Activated CD4-positive, alpha-beta T cell treated with anti-CD3 and anti-CD28 coated beads, Interleukin-2, amount 50 U/mL, for 16 hours (primary cell): ENCODE measurements around the gene CAMTA2.
A peak's percentile ranks its signal among the peaks of the same experiment; 100 is the strongest.

Experiments used
- DNase-seq: peaks from one replicate; pipeline ENCODE4 v3.0.0-alpha.2; 2020

CAMTA2 gene

DNA sequence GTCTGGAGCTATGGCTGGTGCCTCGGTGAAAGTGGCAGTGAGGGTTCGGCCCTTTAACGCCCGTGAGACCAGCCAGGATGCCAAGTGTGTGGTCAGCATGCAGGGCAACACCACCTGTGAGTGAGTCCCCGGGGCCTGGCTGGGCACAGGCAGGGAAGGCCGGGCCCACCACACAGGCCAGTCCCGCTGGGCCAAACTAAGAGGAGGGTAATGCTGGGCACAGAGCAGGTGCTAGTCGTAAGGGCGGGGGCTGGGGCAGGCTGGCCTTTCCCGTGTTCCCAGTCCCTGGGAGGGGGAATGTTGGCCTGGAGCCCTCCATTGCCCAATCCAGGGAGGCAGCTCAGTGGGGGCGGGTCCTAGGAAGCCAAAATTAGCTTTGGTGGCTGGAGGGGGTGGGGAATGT, 12.8 kb upstream of the CAMTA2 start:
- no peak for DNase-seq

DNA sequence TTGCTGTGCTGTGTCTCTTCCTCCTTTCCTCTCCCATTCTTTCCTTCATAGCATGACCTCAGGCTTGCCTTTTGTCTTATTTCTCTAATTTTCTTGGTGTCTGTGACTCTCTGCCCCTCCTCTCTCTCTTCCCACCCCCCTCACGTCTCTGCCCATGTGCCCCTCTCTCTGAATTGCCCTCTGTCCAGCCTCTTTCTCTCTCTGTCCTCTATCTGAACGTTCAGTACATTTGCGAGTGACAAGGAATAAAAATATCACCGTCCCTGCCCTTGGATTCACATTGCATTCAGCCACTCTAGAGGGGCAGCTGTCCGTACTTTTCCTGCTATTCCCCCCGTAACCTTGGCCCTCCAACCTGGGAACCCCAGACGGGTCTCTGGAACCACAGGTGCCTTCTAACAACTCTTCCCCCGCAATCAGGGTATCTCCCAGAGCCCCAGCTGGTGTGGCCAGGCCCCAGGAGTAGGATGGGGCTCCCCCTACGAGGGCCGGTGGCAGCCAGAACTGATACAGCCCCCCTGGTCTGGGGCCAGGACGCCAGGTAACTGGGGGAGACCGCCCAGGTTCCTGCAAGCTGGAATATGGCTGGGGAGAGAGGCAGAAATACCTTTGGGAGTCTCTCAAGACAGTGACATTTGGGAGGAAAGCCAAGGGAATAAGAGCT, 12.1 kb upstream of the CAMTA2 start:
- no peak for DNase-seq

DNA sequence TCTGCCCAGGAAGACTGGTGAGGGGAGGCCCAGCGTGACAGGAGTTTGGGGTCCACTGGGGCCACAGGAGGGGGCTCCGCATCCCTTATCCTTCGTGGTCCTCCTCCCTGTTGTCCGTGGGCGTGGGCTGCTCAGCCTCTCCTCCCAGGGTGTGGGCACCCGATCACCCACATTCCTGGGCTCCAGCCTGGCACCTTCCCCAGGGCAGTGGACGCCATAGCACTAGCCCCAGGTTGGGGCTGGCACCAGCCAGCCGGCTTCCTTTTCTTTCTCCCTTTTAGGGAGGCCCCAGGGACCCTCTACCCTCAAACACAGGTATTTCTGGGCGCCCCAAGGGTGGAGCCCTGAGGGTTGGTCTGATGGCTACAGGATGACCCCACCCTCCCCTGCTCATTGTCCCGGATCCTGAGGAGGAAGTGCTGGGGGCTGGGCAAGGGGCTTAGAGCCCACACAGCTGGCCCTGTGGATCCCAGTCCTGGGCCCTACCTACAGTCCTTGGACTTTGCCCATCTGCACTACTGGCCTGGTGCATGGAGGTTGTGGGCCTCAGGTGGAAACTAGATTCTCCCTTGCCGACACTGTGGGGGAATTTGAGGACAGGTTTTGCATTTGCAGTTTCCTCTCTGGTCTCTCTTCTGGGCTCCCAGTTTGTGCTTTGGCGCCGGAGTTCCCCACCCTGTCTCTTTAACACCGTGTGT, 11.4 kb upstream of the CAMTA2 start:
- DNase-seq, result no peak

DNA sequence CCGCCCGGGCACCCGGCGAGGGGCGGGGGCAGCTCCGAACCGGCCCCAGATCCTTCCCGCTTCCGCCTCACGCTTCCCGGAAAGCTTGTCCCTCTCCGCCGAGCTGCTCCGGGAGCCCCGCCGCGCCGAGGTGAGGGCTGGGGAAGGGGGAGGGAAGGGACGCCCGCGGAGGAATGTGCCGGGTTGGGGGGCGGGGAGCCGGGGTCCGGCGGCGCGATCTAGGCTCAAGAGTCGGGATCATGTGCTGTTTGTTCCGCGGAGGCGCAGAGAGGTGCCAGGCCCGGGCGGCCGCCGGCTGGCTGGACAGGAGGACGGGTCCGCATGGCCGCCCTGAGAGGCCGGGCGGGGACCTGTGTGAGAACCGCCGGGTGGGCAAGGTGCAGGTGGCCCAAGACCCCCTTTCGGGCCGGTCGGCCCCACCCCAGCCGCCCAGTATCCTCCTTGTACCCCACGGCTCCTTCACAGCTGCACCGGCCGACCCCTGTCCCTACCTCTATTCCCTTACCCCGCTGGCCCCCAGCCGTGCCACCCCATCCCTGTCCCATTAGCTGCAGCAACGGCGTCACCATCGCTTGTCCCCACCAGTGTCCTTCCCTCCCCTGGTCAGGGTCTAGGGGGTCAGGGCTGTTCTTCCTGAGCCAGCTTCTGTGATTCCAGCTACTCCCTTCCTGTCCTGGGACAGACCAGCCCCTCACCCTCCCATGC, 10.7 kb upstream of the CAMTA2 start:
- no peak for DNase-seq

DNA sequence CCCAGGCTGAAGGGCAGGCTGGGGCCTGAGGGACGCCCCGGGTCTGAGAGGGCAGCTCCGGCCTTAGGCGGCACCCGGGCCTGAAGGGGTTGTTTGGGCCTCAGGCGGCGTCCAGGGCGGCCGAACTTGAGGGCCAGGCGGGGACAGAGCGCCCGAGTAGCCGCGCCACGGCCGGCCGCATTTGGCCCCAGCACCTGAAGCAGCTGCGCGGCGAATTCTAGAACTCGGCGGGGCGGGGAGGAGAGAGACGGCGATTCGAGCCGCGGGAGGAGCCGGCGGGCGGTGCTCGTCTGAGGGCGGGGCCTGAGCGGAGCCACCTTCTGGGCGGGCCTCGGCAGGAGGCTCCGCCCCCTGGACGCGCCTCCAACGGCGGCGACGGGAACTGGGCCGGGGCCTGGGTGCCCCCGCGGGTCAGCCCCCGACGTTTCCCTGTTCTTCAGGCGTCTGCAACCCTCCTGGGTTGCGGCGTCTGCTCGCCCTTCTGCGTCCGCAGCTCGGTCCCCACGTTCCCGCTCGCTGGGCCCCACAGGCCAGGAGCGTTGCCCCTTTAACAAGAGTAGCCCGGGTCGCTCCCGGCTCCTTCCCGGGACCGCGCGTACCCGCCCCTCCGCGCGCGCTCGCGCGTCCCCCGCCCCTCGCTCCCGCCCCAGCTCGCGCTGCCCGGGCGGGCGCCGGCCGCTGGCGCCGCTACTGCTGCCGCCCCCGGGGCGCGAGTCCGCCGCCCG, 10.0 kb upstream of the CAMTA2 start, which contains the start of the genes INCA1 and KIF1C:
Gene INCA1 (minus strand): TSS at position 221 of the 725 bp plus-strand sequence. CDS start 3,085 bp downstream, outside the sequence.
Gene KIF1C (plus strand): TSS at position 649 of the 725 bp plus-strand sequence. CDS start 2,297 bp downstream, outside the sequence.
- peak; percentile 92 for DNase-seq

DNA sequence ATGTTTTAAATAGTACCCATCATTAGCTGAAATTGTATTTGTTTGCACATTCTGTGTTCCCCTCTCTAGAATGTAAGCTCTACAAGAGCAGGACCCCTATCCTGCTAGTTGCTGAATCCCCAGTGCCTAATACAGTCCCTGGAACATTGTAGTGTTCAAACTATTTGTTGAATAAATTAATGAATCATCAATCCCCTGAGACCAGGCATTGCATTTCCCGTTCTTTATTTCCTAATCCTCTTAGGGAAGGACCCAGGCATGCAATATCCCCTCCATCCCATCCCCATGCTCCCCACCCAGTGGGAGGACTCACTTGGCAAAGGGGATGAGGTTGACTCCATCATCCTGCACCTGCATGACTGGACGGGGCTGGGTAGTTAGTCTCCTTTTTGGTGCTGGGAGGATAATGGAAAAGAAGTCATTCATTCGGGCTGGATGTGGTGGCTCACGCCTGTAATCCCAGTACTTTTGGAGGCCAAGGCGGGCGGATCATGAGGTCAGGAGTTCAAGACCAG, 6.7 kb upstream of the CAMTA2 start:
- DNase-seq, result no peak

DNA sequence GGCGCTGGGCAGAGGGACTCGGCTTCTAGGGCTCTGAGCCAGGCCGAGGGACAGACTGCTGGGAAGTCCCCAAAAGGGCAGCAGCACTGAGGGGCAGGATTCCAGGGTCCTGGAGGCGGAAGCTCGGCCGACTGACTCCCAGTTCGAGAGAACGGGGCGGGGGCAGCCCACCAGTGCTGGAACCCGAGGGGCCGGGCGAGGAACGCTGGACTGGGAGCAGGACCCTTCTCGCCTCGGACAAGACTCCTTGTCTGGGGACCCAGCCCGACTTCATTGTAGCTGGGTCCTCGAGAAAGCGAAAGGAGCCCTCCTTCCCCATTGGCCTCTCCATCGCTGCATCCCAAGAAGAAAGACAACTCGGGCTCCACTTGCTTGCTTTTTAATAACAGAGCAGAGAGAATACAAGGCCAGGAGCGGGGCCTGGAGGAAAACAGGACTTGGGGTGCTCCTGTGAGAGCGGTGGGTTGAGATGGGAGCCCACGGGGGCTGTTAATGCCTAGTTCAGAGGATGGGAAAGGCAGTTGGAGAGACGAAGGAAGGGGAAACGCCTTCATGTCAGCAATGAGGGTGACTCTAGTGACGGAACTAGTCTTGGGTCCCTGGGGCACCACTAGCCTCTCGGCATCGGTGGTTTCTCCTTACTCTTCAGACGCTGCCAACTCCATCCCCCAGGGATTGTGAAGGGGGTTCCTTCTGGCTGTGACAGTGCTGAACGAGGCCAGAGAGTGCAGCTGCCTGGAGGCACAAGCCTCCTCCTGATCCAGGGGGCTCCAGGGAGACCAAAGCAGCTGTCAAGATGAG, 492 bp upstream of the CAMTA2 start:
- no peak for DNase-seq

DNA sequence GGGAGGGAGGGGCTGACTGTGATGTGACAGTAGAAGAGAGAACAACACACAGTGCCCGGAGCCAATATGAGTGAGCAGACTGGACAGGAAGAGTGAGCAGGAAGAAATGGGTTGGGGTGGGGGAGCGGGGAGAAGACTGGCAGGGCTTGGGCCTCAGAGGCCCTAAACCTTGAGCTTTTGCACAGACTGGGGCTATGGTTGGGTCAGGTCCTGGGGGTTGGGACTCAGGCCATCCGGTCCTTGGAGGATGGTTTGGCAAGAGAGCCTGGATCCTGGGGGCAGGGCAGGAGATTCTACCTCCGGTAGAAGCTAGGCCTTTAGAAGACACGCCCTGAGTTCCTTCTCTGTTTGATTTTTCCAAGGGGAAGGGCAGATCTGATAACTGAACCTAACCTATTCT, 1.1 kb downstream of the CAMTA2 start:
- no peak for DNase-seq

DNA sequence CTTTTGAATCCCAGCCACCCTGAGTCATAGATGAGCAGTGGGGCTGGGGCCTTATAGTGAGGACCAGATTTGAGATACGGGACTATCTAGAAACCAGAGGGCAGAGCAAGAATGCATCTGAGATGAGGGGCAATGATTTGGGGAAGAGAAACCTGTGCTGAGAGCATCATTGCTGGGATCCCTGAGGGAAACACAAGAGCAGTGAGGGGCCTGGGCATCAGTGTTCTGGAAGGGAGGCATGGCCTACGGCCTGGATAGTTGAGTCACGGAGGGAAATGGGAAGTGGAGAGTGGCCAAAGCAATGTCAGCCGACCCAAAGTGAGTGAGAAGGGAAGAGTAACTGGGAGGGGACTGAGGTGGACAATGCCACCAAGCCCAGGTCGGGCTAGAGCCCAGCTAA, 5.2 kb downstream of the CAMTA2 start:
- DNase-seq, result no peak

DNA sequence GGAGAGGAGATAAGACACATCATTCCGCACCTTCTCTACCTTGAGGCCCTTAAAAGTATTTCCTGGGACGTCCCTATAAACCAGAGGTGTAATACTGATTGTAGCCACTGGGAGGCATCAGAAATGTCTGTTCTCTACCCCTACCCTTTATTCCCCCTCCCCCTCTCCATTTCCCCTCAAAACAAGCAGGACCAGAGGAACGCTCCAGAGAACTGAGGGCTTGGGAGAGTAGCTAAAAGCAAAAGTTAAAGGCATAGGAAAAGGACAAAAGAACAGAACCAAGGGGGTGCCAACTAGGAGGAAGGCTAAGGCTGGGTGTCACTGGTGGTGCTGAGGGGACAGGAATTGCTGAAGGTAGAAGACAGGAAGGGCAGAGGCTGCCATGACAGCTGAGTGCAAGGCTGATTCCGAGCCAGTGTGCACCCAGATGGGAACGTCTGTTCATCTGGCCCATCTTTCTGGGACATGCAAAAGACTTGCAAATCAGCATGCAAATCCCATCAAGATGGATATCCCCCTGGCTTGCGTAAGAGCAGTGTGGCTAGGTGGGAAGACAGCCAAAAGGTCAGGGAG, 6.7 kb downstream of the CAMTA2 start:
- DNase-seq, result peak; percentile 77

DNA sequence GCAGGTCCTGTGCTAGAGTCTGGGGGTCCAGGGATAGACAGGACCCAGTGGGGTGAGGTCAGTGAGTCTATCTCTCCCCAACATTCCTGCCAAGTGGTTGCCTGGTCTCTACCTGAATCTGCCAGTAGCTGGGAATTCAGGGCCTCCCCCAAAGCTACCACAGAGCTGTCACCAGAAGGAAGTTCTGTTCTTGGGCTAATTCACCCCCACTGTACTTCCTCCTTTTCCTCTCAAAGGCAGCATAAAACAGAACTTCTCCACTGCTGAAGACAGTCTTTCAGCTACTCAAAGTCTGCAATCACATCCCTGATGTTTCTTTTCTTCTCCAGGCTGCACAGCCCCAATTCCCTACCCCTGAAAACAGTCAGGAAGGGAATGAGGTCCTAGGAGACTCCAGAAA, 8.7 kb downstream of the CAMTA2 start:
- DNase-seq, result no peak

DNA sequence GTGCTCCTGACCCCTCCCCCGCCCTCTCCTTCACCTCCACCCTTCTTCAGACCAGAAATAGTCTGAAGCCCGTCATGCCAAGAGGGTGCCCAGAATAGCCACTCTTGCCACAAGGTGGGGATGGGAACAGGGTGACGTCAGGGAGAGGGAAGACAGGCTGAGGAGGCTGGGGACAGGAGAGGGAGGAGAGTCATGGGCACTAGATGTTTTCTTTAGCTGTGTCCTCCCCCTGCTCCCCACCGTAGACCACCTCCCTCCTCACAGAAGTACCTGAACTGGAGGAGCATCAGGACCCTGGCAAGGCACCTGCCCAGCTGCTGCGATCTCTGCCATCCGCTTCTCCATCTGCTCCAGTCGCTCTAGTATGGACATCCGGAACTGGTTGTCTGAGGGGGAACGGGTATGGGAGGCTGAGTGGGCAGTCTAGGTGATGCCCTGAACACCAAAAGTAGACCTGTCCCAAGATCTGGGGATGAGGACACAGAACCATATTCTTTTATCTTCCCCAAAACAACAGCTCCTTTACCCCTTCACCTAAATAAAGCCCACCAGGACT, 13.3 kb downstream of the CAMTA2 start:
- no peak for DNase-seq

DNA sequence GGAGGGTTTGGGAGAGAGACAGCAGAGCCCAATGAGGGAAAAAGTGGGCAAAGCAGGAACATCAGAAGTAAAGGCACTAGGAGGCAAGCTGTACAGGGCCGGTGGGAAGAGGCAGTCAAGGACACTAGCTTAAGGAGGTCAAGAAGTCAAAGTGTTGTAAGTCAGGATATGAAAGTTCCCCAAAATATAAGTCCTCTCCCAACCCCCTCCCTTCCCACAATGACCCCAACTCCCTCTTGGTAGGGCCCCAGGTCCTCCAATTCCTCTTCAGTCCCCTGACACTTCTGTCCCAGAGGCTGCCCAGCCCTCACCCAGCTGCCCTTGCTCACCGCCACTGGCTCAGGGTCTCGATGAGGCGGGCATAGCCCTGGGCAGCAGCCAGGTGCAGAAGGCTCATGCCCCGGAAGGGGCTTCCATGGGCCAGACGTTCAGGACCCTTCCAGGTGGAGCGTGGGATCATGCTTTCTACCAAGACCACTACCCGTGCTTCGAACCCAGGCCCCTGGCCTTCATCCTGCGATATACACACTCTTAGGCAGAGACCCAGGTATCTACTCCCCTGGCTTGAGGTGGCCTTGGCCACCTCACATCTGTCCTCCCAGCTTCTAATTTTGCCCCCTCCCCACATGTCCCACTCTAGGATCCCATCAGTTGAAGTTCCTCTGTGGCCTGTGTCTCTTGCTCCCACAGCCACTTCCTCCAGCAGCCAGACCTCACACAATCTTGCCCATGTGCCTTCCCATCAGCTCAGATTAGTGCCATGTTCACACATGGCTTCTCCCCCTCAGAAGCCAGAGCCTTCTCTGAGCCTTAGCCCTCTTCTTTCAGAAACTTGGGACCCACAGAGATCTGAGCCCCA, 14.0 kb downstream of the CAMTA2 start:
- DNase-seq, result no peak

DNA sequence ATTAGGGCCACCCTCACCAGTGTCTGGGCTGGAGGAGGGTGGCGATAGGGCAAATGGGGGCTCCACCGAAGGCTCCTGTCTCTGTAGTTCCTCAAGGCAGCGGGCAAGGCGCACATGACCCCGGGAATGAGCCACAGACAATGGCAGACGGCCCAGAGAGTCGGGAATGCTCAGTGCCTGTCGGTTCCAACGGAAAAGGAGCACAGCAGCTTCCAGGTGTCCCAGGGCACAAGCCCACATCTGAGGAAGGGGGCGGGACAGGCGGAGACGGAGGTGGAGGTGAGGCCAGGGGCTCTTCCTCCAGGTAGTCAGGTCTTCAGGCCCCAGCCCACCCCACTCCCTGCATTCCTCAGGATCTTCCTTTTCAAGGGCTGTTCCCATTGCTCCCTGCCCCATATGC, 14.7 kb downstream of the CAMTA2 start:
- no peak for DNase-seq

DNA sequence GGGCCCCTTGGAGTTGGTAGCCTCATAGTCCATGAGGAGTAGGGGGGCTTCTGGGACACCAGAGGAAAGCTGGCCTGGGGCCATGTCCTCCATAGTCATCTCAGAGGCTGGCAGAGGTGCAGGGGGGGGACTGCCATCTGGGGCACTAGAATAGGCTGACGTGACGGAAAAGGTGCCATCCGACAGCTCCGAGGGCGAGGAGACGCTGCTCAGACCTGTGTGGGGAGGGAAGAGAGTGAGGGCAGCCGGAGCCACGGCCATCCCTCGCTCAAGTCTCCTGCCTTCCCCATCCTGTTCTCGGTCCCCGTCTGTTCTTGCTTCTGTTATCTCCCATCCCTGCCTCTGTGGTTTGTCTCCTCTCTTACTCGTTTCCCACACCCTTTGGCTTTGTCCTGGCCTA, 15.2 kb downstream of the CAMTA2 start:
- DNase-seq, result no peak

DNA sequence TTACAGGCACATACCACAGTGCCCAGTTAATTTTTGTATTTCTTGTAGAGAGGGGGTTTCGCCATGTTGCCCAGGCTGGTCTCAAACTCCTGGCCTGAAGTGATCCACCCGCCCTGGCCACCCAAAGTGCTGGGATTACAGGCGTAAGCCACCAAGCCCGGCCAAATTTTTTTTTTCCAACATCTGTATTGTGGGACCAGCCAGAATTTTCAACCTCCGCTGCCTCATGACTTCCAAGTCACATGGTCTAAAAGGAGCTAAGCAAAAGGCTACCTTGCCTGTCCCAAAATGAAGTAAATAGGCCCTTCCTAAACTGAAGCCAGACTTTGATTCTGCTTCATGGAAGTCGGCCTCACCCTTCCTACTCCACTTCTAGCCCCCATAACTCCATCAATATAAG, 15.6 kb downstream of the CAMTA2 start:
- DNase-seq, result no peak

DNA sequence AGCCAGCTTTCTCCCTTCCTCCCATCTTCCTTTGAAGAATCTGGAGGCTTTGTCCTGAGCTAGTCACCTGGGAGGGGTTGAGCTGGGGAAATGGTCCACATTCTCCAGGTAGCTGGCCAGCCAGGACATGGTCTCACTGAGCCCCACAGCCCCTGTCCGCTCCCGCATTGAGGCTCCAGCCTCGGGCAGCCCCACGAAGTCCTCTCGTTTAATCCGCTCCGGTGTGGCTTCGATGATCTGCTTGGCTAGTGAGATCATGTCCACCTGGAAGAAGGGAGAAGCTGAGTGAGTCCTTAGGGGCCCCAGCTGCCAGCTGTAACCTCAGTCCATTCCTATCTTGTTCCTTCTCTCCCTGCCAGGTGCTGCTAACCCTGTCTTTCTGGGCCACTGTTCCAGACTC, 17.2 kb downstream of the CAMTA2 start:
- no peak for DNase-seq

DNA sequence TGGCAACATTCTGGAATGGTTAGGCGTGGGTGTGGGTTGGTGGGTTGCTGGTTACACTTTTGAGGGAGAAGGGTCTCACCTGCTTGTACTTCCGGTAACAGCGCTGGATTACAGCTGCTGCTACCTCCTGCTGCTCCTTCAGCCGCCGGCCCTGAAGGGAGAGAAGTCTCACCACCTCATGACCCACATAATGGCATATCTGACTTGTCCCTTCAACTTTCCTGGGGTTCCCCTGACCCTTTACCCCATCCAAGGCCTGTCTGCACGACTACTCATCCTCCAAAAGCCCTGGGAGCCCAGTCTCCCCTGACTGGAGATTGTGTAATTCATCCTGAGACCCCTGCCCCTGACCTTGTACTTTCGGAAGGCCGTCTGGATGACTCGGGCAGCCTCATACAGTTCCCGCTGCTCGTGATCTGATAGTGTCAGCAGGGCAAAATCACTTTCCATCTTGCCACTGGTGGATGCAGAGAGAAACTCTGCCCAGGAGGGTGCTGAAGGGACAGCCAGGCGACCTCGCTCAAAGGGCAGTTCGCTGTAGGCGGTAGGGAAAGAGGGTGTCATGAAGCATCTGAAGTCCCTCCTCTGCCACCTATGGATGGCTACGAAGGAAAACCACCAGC, 17.8 kb downstream of the CAMTA2 start:
- peak; percentile 18 for DNase-seq

DNA sequence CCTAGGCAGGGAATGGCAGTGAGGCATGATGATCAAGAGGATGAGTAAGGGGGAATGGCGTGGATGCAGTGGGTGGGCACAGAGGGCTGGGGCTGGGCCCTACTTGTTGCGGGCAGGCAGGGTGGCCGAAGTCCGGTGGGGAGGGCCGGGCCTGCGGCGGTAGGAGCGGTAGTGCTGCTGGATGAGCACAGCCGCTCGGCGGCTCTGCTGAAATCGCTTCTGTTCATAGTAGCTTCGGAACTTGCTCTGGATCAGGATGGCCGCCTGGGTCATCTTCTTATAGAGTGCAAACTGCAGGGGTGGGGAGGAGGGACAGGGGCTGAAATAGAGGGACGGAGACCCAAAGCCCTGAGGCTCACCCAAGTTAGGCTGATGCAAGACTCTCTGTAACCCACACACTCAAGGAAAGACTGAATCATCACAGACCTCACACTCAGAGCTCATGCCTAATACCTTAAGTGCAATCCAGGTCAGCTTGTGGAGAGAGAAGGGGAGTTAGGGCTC, 18.4 kb downstream of the CAMTA2 start:
- peak; percentile 86 for DNase-seq
